Measurements from ENCODE around the gene YBEY.

Gene YBEY

DNA sequence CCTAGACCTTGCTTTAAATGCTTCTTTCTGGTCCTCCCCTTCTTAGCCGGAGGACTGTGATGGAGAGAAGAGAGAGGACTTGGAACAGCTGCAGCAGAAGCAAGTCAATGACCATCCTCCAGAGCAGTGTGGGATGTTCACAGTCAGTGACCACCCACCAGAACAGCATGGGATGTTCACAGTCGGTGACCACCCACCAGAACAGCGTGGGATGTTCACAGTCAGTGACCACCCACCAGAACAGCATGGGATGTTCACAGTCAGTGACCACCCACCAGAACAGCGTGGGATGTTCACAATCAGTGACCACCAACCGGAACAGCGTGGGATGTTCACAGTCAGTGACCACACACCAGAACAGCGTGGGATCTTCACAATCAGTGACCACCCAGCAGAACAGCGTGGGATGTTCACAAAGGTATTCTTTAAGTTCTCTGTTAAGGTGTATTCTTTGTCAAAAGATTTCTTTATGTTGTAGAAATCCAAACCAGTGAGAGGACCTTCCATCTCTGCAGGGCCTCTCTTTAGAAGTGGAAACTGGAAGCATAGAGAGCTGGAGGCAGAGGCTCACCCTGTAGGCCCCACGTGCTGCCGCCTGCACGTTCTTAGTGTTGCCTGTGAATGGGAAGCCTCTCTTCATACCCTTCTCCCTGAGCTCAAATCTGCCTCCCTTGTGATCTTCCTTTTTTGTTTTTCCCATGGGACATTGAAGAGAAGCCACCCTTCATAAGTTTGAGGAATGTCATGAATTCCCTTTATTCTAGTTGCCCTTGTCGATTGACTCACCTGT, 48.4 kb downstream of the YBEY start:
- DNase-seq = no peak

GRCh38 chr21:46336603-46337002, 50.5 kb downstream of the YBEY start:
- no peak for DNase-seq

GRCh38 chr21:46340998-46341397, 54.9 kb downstream of the YBEY start:
- DNase-seq = no peak

DNA sequence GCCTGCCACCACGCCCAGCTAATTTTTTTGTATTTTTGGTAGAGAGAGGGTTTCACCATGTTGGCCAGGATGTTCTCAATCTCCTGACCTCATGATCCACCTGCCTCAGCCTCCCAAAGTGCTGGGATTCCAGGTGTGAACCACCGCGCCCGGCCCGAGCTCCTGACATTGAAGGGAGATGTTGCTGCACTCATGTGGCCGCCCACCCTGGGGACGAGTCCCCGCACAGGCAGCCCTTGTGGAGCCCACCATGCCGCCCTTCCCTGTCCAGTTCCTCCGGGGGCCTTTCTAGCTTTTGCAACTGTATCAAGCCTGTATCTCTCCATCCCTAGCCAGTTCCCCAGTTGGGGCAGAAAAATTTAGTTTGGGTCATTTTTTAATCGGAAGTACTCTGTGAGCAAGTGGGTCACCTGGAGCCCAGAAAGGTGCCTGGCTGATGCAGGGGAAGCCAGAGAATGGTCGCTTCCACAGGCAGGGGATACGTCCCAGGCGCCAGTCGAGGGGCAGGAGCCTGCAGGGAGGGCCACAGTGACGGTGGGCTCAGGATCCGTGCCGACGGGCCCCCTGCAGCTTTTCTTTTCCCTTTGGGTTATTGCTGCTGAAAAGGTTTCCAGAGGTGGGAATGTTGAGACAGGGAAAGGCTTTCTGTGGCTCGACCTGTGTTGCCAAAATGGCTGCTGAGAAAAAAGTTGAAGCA, 58.2 kb downstream of the YBEY start:
- DNase-seq = no peak

DNA sequence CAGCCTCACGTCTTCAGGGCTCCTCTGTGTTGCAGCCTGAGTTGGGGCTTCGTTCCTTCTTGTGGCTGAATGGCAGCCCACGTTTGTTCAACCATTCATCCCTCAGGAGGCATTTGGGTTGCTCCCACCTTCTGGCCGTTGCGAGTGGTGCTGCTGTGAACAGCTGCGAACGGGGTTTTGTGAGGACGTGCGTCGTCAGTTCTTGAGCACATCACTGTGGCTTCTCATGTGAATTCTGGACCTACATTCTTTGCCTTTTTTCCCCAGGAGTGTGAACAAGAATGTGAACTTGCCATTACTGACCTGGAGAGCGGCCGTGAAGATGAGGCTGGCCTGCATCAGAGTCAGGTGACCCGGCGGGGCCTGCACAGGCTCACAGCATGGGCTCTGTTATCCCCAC, 59.7 kb downstream of the YBEY start:
- no peak for DNase-seq

DNA sequence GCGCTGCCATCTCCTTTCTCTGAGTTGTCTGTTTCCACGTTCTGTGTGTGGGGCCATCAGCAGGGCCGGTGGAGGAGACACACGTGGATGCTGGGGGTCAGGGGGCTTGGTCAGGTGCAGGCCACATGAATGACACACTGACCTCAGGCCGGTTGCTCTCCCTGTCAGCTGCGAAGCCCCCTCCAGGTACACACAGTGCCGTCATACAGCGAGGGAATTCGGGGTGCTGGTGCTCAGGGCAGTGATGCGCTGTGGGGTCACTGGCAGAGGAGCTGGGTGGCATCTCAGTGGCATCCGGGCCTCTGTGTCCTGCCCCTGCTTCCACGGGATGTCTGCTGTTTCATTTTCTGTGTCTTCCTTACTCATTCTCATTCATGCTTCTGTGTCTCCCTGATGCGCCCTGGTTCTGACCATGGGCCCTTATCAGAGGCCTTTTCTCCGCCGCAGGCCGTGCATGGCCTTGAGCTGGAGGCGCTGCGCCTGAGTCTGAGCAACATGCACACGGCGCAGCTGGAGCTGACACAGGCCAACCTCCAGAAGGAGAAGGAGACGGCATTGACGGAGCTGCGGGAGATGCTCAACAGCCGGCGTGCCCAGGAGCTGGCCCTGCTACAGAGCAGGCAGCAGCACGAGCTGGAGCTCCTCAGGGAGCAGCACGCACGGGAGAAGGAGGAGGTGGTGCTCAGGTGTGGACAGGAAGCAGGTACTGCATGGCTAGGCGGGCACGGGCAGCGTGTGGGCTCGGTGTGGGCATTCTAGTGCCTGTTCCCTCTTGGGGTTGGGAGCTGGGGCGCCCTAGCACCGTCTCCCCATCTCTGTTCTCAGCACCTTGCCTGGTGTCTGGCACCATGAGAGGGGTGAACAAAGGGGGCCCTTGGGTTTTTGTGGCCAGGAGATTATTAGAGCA, 60.4 kb downstream of the YBEY start:
- no peak for DNase-seq

DNA sequence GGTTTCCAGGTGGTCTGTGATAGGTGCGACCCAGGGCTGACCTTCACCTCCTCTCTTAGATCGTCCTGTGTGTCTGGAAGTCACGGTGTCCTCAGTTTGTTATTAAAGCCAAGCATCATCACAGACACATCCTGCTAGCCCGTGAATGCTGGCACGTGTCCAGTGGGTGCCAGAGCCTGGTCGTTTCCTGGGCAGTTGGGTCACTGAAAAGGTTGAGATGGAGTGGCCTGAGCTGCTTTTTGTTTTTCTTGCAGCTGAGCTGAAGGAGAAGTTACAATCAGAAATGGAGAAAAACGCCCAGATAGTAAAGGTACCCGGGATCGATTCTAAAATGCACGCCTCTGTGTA, 61.0 kb downstream of the YBEY start:
- DNase-seq = no peak

Measured in NCI-H187 treated with DMSO at 0.1 percent for 48 hours (cell line).